ENCODE data around the gene EPHB1.
"Not testable (repeated sequence)": the region's sequence is repeated elsewhere in the genome, so short reads cannot be mapped to it uniquely, and the experiment has no call there.

Gene EPHB1

DNA sequence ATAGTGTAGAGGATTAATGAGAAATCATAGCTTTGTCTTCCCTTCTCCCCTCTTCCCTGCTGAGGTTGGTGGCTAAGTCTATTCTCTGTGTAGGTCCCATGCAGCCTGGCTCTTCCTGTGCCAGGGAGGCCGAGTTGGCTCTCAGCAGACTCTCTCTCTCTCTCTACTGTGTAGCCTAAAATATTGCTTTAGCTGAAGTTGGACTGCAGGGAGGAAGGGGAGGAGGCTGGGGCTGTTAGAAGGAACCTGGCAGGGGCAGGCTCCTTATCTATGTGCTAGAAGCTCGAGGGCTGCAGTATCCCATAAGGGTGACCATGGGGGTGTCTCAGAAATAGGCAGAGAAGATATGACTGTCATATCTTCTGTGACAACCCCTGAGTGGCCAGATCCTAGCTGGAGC lies 160.8 kb downstream of the EPHB1 start:
- no peak for DNase-seq (ENCODE audit: low spot score)

DNA sequence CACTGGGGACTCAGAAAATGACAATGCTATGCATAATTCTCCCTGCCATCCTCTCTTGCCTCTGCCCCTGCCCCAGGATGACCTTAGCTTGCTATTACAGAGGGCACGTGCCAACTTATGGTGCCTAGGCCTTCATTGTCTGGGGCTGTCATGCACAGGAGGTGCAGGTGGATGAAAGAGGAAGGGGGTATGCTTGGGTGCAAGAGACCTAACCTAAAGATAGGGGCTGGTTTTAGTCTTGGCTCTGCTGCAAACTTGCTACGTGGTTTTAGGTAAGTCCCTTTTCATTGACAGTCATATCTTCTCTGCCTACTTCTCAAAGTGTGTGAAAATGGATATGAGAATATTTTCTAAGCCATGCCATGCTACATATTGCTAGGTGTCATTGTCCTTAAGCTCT lies 161.3 kb downstream of the EPHB1 start:
- no peak for DNase-seq (ENCODE audit: low spot score)

DNA sequence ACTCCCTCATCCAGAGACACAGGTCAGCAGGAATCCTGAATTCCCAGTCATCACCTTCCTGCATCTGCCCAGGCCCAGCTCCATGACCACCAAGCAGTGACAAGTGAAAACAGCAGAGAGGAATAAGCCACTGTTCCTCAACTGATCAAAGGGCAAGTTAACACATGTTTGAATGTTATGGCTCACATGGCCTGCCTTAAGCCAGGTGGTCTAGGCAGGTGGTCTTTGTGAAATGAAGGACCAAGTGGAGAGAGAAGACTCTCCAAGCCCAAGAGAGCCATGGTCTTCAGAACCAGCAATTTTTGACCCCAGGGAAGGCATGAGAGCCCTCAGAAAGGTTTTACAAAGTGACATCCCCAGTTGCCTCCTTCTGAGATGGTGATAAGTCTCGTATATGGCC lies 161.8 kb downstream of the EPHB1 start:
- DNase-seq (ENCODE audit: low spot score), result no peak

DNA sequence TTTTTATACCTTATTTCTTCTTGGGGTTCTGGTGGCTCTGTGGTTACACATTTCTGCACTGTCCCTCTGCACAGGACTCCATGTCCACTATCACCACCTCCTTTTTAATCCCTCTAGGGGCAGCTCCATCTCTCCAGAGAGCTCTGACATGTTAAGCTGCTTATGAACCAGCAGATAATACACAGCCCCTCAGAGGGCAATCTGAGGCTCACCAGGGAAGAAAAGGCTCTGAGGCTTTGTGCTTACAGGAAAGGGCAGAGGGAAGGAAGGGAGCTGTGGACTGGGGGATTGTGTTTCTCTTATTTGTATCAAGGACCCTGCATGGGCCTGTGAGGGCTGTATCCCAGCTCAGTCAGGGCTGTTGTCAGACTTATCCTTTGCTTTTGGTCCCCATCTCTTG lies 164.5 kb downstream of the EPHB1 start:
- DNase-seq (ENCODE audit: low spot score), result no peak

DNA sequence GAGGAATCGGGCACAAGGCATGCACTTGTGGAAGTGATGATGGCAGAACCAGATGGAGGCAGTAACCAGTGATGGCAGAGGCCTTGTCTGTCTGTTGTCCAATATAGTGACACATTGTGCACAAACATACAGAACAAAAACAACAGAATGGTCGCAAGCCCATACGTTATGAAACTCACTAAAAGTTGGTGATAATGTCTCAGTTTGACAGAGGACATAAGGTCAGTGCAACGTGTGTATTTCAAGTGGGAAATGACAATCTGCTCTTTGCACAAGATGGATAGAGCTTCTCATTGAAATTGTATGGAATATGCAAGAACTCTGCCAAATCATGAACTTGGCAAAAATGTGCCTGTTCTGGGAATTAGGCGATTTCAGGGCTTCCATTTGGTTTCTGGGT lies 169.2 kb downstream of the EPHB1 start:
- DNase-seq (ENCODE audit: low spot score), result no peak

DNA sequence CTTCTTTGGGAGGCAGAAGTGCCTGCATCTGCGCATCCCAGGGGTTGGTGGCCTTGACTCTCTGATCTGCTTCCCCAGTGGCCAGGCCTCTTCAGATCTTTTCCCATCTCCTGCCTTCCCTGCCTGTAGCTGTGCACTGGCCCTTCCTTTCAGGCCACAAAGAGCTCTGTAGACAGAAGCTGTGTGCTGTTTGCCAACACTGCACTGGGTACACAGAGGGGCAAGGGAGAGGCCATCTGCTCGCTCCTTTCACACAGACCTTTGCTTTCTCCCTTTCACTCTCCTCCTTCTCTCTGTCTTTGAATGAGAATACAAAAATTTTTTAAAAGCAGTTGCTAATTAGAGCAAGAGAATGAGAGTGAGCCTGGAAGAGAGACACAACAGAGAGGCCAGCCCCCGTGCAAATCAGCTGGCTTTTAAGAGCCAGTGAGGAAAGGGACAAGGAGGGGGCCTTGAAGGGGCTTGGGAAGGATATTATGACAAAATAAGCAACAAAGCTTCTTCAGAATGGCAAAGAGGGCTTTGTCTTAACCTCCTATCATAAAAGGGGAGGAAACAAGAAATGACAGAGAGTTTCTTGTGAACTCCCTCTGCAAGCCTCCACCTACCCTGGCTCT lies 170.9 kb downstream of the EPHB1 start:
- no peak for DNase-seq (ENCODE audit: low spot score)

DNA sequence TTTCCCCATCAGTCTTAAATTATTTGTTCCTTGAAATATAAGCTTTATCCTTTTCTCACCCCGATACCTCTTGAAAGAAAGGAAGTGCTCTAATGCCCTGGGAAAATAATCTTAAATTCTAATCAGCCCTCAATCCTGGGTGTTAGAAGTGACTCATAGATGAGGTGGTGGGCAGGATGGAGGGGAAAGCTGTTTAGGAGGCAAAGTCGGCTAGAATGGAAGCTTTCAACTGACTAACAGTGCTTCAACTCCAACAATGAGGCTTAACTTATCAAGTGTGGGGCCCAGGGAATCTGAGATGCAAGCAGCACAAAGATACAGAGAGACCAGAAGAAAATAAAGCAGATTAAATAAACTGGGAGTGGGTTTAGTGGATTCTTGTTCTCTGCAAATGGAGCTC lies 175.8 kb downstream of the EPHB1 start:
- no peak for DNase-seq (ENCODE audit: low spot score)

DNA sequence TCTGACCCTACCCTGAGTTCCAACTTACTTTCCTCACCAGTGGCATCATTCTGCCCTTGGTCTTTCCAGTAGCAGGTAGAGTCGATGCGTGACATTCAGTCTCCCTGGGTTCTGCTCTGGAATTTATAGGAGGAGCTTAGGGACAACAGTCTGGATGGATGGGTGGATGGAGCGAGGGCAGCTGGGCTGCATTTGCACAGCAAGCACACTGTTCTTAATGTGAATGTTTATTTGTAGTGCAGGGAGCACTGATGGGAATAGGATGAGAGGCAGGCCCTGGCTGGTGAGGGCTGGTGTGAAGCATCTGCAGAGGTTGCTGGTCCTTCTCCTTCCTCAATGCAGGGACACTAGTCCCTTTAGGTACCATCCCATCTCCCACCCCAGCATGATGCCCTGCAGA lies 176.2 kb downstream of the EPHB1 start:
- DNase-seq (ENCODE audit: low spot score), result no peak

DNA sequence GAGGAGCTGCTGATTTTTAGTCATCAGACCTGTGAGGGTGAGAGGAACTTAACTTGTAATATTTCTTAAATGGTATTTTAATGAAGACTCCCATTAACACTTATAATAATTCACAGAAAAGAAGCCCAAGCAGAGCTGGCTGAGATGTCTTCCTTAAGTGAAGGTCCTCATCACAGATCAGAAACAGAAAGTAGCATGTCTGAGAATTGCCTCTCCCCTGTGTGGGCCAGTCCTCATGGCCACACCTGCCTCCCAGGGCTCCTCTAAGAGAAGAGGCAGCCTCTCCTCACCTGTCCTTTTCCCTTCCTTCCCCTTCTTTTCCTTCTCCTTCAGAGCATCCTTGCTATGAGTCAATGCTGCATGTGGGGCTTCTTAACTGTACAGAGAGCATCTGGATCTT lies 176.8 kb downstream of the EPHB1 start:
- not testable (repeated sequence) for DNase-seq (ENCODE audit: low spot score)

DNA sequence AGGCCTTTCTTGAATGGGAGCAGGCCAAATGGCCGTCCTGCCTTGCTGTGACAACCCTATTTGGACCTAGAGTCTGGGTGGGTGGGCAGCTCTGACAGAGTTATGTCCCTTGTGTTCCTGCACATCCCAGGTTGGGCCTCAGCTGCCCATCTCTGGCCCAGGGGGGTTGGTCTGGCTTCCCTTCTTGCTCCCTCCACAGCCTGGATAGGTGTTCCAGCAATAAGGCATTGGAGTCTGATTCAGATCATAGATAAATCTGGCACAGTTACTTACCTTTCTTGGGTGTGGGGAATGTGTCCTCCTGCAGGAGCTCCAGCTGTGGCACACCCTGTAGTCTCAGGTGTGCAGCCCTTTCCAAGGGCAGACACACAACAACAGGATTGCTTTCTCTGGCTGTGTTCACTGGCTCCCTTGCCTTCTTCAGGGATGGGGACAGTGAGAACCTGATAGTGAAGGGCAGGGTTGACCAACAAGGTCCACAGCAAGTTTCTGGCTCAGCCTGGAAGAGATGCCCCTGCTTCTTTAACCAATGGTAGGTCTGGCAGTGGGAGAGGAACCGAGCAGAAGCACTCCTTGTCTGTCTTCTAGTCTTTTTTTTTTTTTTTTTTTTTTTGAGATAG lies 177.9 kb downstream of the EPHB1 start:
- DNase-seq (ENCODE audit: low spot score), result no peak

DNA sequence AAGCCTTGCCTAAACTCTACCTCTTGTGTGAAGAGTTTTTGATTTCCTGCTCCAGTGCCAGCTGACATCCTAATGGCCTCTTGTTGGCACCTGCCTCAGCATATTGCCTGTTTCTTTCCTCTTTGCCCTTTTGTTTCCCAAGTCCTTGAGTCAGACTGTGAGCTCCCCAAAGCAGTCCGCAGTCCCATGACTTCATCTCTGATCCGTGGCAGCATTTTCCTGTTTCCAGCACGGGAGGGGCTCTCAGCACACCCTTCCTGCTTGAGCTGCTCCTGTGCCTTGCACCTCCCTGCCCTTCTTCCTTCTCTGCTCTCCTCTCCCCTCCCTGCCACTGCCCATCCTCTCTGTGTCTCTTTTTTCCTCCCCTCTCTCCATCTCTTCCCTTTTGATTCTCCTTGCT lies 179.6 kb downstream of the EPHB1 start:
- no peak for DNase-seq (ENCODE audit: low spot score)

DNA sequence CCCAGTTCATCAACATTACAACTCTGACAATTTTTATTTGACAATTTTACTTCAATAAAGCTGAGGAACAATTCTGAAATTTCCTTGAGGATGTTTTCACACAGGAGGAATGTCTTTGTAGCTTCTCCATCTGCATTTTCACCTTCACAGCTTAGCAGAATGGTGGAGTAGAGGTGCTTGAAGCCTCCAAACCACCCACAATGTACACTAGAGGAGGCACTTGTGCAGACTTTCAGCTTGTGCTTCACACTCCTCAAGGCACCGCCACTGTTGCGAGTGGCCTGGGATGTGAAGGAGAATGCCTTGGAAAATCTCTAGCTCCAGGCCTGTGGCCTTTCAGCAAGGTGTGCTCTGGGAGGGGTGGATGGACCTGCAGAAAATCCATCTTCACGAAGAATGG lies 181.9 kb downstream of the EPHB1 start:
- DNase-seq (ENCODE audit: low spot score), result no peak

DNA sequence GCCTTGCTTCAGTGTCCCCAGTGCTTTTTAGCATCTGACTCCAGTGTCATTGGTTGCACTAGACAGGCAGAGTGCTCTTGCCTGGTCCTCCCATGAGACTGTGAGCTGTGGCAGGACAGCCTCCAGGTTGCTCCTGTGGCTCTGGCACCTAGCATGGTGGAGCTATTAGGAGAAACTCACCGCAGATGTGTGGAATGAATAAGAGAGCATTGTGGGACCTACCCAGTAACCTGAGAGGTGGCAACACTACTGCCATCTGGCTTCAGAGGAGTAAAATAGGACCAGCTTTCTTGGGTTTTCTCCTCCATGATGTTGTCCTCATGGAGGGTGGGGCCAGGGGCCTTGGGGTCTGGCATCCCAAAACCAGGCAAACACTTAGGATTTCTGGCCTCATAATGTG lies 183.6 kb downstream of the EPHB1 start:
- DNase-seq (ENCODE audit: low spot score), result no peak

DNA sequence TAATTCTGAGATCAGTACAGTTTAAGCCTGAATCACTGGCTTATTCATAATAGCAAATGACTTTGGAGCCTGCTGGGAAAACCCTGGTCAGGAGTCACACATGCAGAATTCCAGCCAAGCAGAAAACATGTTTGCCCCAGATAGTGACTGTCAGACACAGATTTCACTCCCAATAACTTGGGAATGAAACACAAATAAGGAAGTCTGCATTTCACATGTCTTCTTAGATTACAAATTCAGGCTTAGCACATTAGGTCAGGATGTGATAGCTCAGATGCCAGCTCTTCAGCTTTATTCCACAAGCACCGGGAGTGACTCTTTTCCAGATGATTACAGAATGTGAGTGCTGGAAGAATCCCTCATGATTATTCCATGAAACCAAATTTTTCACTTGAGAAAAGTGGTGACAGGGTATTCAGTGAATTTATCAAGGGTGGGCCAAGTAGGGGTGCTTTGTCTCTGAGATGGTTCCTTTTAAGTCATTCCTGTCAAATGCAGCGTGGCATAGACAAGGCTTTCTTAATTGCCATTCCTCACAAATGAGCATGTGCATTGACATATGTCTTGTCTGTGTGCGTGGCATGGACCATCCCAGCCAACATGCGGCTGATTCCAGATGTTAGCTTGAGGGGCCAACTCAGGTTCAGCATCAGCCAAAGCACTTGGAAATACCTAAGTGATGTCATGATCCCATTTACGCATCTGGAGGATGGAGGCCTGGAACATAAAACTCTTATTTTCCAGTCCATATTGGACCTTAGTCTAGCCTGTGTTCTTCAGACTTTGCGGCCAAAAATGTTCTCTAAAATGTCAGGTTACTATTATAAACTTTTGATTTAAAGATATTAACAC lies 191.0 kb downstream of the EPHB1 start:
- no peak for DNase-seq (ENCODE audit: low spot score)

DNA sequence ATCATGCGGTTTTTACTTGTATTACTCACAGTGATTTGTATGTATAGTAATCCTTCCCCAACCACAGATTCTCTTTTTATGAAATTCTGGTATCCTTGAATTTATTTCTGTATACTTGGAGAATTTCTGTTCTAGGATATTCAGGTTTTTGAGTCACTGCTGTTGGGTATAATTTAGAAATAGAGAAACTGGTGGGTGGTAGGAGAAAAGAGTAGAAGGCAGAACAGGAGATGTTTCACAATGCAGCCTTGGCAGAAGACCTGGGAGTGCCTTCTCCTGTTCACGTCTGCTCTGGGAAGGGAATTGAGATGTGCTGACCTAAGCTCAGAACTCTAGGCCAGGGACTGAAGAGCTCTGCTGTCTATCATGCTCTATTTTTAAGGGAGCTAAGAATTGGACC lies 193.6 kb downstream of the EPHB1 start:
- DNase-seq (ENCODE audit: low spot score), result no peak

DNA sequence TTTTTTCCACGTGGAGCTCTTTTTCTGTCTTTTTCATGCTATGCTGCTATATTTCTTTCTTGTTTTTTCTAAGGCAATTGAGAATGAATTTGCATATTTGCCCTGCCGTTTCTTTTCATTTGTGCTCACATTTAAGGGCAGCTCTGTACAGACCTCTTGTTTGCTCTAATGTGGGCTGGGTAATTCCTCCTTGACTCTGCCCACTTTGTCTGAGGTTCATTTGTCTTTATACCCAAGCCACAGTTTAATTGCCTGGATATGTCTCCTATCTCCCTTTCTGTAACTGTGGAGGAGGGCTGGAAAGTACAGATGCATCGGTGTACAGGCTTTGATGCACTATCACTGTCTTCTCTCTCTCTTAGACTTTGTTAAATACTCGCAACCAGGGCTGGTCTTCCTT lies 195.9 kb downstream of the EPHB1 start:
- DNase-seq (ENCODE audit: low spot score), result no peak

DNA sequence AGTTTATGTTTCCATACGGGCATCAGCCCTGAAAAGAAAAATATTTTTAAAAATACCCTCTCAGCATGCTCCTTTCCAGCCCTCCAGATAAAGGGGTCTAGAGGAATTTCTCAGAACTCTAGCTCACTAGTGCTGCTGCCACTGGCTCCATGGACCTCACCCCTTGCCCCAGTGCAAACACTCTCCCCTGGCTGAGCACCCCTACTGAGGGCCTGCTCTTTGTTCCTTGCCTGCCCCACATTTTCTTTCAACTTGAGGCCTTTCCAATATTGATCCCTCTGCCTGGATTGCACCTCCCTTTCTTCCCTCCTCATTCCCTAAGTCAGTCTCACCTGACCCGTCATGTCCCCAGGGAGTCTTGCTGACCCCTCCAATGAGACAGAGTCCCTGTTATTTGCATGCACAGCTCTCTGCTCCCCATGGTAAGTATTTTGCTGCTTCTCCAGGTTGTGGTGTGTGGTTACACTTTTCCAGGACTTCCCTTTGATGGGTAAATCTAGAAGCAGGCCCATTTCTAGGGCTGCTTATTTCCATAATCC lies 196.5 kb downstream of the EPHB1 start:
- DNase-seq (ENCODE audit: low spot score), result no peak

DNA sequence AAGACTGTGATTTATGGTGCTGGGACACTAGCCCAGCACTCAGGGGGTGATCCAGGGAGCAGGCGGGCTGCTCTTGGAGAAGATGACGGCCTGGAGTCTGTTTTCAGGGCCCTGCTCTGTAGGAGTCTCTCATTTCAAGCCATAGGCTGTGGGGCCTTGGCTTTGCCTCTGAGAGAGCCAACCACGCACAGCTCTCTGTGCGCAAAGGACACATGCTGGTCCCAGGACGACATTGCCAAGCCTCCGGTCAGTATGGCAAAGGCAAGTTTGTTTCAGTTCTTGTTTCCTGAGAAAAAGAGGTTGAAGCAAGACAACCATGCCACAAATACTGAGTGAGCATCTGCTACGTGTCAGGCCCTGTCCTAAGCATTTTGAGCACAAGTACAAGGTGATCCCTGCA lies 197.1 kb downstream of the EPHB1 start:
- DNase-seq (ENCODE audit: low spot score), result no peak

DNA sequence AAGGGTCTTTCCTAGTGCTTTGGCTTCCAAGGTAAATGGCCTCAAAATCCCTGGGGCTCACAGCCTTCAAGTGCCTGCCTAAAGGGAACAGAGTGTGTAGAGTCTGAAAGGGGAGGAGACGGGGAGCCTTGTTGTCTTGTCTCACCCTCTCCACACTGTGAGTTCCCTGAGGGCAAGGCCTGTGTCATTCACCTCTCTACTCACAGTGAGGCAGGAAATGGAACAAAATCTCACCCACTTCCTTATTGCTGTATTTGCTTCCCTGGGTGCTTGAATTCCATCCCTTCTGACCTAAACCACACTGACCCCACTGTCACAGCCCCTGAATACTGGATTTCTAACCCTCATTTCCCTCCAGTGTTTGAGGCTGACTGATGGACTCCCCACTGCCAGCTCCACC lies 197.5 kb downstream of the EPHB1 start:
- no peak for DNase-seq (ENCODE audit: low spot score)

DNA sequence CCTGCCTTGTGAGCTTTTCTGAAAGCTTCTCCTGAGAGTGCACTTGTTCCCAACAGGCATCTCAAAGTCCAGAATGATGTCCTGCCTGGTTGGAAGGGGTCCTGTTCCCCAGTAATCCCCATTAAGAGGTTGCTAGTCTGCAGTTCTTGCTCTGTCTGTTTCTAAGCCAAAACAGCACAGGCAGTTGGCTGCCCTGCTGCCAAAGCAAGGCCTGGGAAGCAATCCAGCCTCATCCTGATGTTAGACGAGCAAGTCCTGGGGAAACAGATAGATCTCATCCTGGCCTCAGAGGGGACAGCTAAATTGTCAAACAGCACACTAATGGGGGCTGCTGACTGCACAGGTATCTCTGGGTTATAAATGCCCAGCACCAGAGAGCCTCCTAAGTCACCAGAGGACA lies 198.0 kb downstream of the EPHB1 start:
- DNase-seq (ENCODE audit: low spot score), result no peak

DNA sequence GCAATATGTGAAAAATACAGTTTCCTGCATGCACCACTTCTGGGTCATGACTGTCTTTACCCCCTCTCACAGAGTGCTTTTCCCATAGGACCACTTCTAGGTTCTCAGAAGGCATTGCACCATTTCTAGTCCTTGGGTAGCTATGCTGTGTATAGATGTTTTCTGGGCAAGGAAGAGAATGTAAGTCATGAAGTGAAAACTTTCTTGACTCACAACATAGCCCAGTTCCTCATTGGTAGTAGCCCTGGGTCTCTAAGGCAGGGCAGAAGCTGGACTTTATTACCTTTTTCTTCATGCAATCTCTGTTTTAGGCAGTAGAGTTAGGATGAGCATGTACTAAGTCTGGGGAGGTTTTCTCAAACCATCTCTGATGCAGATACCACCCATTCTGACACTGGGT lies 203.1 kb downstream of the EPHB1 start:
- DNase-seq (ENCODE audit: low spot score), result no peak

DNA sequence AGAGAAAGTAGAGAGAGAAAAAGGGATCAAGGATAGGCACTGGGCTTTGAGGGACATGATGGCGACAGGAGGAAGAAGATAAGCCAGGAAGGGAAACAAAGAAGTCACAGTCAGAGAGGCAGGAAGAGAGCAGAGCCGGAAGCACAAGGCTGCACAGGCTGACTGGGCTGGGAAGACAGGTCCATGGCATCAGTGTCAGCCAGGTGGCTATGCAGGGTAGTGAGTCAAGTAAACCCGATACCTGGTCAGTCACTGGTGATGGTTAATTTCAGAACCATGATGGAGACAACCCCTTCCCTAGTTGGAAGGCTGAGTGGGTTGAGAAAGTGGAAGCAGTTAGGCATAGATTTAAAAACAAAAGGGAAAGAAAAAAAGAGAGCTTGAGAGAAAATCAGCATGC lies 203.8 kb downstream of the EPHB1 start:
- DNase-seq (ENCODE audit: low spot score), result no peak

DNA sequence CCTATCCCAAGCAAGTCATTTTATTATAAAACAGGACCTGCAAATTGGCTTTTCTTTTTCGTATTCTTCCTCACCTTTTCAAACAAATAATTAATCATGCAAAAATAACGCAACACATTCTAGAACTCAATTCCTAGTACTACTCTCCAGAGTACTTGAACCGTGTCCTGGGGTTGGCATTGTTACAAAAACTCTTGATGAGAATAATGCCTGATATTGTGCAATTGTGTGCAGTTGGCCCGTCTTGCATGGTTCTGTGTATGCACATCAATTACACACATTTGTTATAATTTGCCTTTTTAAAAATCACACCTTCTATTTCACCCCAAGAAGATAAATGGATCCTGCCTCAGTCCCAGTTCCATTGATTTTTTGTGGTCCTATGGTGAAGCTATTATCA lies 205.4 kb downstream of the EPHB1 start:
- DNase-seq (ENCODE audit: low spot score), result no peak
